ENCODE results near the gene WNT9B.

WNT9B gene

GRCh38 chr17:46814446-46814845, 36.9 kb upstream of the WNT9B start:
- no peaks in the 10 kb centered on the region for H3K36me3 ChIP-seq (ENCODE audit: insufficient read depth, low read length)
- no peaks in the 10 kb centered on the region for H3K9me3 ChIP-seq (ENCODE audit: insufficient read depth, low read depth, low read length)
- H3K27me3 ChIP-seq (ENCODE audit: insufficient read depth, low read length, poor library complexity, severe bottlenecking): no peaks in the 10 kb centered on the region
- no peak for TF ChIP-seq EZH2phosphoT487 (IDR thresholded peaks at IDR 0.05; ENCODE audit: borderline replicate concordance)
- TF ChIP-seq, protein P1, sequence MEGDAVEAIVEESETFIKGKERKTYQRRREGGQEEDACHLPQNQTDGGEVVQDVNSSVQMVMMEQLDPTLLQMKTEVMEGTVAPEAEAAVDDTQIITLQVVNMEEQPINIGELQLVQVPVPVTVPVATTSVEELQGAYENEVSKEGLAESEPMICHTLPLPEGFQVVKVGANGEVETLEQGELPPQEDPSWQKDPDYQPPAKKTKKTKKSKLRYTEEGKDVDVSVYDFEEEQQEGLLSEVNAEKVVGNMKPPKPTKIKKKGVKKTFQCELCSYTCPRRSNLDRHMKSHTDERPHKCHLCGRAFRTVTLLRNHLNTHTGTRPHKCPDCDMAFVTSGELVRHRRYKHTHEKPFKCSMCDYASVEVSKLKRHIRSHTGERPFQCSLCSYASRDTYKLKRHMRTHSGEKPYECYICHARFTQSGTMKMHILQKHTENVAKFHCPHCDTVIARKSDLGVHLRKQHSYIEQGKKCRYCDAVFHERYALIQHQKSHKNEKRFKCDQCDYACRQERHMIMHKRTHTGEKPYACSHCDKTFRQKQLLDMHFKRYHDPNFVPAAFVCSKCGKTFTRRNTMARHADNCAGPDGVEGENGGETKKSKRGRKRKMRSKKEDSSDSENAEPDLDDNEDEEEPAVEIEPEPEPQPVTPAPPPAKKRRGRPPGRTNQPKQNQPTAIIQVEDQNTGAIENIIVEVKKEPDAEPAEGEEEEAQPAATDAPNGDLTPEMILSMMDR (conservative IDR thresholded peaks at IDR 0.05; ENCODE audit: low read length): no peak
- H2AFZ ChIP-seq (ENCODE audit: low read length): no peak overlapping the region
- no peak overlapping the region for H3K4me3 ChIP-seq (ENCODE audit: low read length, poor library complexity, severe bottlenecking)
- H3F3A ChIP-seq (ENCODE audit: low read depth): no peaks in the 10 kb centered on the region
- H3K79me2 ChIP-seq (ENCODE audit: insufficient read depth, low read length): no peaks in the 10 kb centered on the region
- no peaks in the 10 kb centered on the region for H4K20me1 ChIP-seq (ENCODE audit: insufficient read depth, low read length, poor library complexity, severe bottlenecking)
- H3K9ac ChIP-seq (ENCODE audit: low read depth, low read length, poor library complexity, severe bottlenecking): no peak overlapping the region
- no peak overlapping the region for H3K4me2 ChIP-seq (ENCODE audit: low read depth, low read length, poor library complexity, severe bottlenecking)
- no peaks in the 10 kb centered on the region for H3K4me1 ChIP-seq (ENCODE audit: insufficient read depth, low read length, poor library complexity, severe bottlenecking)
- no peaks in the 10 kb centered on the region for H3K9me2 ChIP-seq (replicated peaks; ENCODE audit: low read depth, low read length)

DNA sequence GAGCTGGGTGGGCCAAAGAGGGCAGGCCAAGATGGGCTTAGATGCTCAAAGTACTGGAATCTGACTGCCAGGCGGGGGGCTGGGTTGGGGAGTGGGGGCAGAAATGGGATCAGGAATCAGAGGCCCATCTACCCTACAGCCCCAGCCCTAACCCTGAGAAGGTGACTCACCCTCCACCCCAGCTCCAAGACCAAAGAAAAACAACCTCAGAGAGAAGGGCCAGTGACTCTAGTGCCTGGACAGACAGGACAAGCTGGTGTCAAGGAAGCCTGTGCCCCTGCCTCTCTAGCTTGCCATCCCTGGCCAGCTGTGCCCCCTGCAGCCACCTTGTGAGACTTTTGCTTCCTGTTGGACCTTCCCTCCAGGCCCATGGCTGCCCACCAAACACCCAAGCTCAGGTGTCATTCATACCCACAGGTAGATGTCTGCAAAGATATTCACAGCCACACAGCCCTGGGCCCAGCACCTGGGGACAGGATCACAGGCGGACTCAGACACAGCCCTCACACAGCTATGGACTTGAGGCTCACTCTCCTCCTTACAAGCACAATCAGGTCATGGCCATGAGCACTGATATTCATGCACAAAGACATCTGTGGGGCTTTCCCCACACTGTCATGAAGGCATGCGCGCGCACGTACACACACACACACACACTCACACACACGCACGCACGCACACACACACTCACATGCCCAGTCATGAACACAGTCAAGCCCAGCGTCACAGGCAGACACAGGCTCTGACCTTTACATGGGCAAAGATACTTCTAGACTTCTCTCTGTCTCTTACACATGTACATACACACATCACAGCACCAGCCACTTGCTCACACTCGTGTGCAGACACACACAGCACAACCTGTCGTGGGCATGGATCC, 35.7 kb upstream of the WNT9B start:
- TF ChIP-seq EZH2phosphoT487 (IDR thresholded peaks at IDR 0.05; ENCODE audit: borderline replicate concordance): no peak
- TF ChIP-seq, protein P1 (conservative IDR thresholded peaks at IDR 0.05; ENCODE audit: low read length): no peak
- H3K79me2 ChIP-seq (ENCODE audit: insufficient read depth, low read length): no peaks in the 10 kb centered on the region
- no peaks in the 10 kb centered on the region for H3K9me3 ChIP-seq (ENCODE audit: insufficient read depth, low read depth, low read length)
- no peaks in the 10 kb centered on the region for H3K9me2 ChIP-seq (replicated peaks; ENCODE audit: low read depth, low read length)
- no peaks in the 10 kb centered on the region for H3F3A ChIP-seq (ENCODE audit: low read depth)
- no peaks in the 10 kb centered on the region for H3K4me1 ChIP-seq (ENCODE audit: insufficient read depth, low read length, poor library complexity, severe bottlenecking)
- no peak overlapping the region for H3K9ac ChIP-seq (ENCODE audit: low read depth, low read length, poor library complexity, severe bottlenecking)
- H3K27me3 ChIP-seq (ENCODE audit: insufficient read depth, low read length, poor library complexity, severe bottlenecking): no peaks in the 10 kb centered on the region
- H3K4me2 ChIP-seq (ENCODE audit: low read depth, low read length, poor library complexity, severe bottlenecking): no peak overlapping the region
- H3K36me3 ChIP-seq (ENCODE audit: insufficient read depth, low read length): no peaks in the 10 kb centered on the region
- no peak overlapping the region for H3K4me3 ChIP-seq (ENCODE audit: low read length, poor library complexity, severe bottlenecking)
- H4K20me1 ChIP-seq (ENCODE audit: insufficient read depth, low read length, poor library complexity, severe bottlenecking): no peaks in the 10 kb centered on the region
- no peak overlapping the region for H2AFZ ChIP-seq (ENCODE audit: low read length)

DNA sequence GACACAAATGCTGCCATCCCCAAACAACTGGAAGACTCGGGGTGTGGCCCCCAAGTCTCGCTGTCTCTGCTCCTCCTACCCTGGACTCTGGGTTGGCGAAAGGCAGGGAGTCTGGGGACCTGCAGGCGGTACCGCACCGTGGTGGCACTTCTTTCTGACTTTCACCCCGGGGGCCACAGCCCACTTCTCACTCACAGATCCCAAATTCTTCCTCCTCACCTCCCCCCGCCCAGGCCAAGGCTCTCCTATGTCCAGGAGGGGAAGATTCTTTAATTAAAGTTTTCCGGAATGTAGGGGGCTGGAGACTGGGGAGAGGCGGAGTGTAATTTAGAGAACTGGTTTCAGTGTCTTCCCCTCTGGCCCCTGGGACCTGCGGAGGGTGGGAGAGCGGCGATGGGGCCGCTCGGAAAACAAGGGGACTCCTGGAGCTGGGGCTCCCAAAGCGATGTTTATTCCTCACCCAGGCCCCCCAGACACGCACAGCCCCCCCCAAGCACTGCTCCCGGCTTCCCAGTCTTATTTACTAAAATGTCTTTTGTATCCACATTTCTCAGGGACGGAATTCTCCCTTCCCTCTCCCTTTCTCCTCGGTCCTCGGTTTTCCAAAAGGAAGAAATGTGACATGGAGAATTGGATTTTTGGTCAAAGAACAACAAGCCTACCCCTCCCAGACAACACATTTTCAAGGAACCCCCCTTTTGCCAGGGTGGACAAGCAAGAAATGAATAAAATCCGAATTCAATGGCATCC, 34.1 kb upstream of the WNT9B start:
- Histone ChIP-seq H3K9me2 (replicated peaks; ENCODE audit: low read depth, low read length) (no peaks in the 10 kb centered on the region), H3K27me3 (ENCODE audit: insufficient read depth, low read length, poor library complexity, severe bottlenecking) (no peaks in the 10 kb centered on the region), H2AFZ (ENCODE audit: low read length) (no peak overlapping the region), H3F3A (ENCODE audit: low read depth) (no peaks in the 10 kb centered on the region), H4K20me1 (ENCODE audit: insufficient read depth, low read length, poor library complexity, severe bottlenecking) (no peaks in the 10 kb centered on the region), H3K36me3 (ENCODE audit: insufficient read depth, low read length) (no peaks in the 10 kb centered on the region), H3K4me1 (ENCODE audit: insufficient read depth, low read length, poor library complexity, severe bottlenecking) (no peaks in the 10 kb centered on the region), H3K4me2 (ENCODE audit: low read depth, low read length, poor library complexity, severe bottlenecking) (no peak overlapping the region), H3K4me3 (ENCODE audit: low read length, poor library complexity, severe bottlenecking) (no peak overlapping the region), H3K9me3 (ENCODE audit: insufficient read depth, low read depth, low read length) (no peaks in the 10 kb centered on the region), H3K9ac (ENCODE audit: low read depth, low read length, poor library complexity, severe bottlenecking) (no peak overlapping the region), H3K79me2 (ENCODE audit: insufficient read depth, low read length) (no peaks in the 10 kb centered on the region)
- TF ChIP-seq, protein P1 (conservative IDR thresholded peaks at IDR 0.05; ENCODE audit: low read length): no peak
- TF ChIP-seq EZH2phosphoT487 (IDR thresholded peaks at IDR 0.05; ENCODE audit: borderline replicate concordance): no peak
